ENCODE results near the gene IPCEF1. TPM values are rescaled to one million over a fixed set of nuclear protein-coding genes. Genes with fewer than 3 reads are reported as not detected.

Gene IPCEF1
- total RNA-seq, 1 experiment from 2014 or later = 0.28 TPM

DNA sequence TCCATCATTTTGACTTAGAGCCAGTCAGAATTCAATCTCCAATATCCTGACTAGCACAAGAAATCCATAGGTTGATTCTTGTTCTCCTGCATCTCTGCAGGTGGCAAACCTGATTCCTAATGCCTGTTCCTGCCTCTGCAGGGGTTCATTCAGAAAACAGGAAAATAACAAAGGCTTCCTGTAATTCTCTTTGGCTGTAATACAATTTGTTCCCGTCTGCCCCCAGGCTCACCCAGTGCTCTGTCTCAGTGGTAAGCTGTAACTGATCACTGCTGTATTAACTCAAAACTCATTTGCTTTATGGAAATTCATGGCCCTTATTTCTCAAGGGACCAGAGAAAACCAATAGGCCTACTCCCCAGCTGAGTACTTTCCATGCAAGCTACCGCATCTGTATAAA lies 228.9 kb downstream of the IPCEF1 start:
- no peak for DNase-seq (ENCODE audit: low read depth, low spot score)
- ATAC-seq = no peak
- H3K4me3 ChIP-seq (ENCODE audit: low read depth in 2 of 2, low read length in 2 of 2) = no peak overlapping the region
- no peaks in the 10 kb centered on the region for H3K4me1 ChIP-seq (ENCODE audit: control insufficient read depth, insufficient read depth, low read length)
- intact Hi-C loops (cut with micrococcal nuclease; ENCODE audit: unreplicated experiment) (no loop called here), in situ Hi-C loops (cut with HindIII; ENCODE audit: low pct_unique_long_range_greater_than_20kb, low sequenced_read_pairs) (no loop called here)
- no peaks in the 10 kb centered on the region for H3K27me3 ChIP-seq (ENCODE audit: control insufficient read depth, insufficient read depth, low read length)
- ChIA-PET CTCF (no interaction called here), POLR2A (no interaction called here)
- TF ChIP-seq CTCF (IDR thresholded peaks at IDR 0.05) (no peak), SIN3A (IDR thresholded peaks at IDR 0.05; ENCODE audit: borderline replicate concordance, insufficient read depth, low read depth, low read length) (no peak), POLR2AphosphoS5 (IDR thresholded peaks at IDR 0.05; ENCODE audit: low read depth, low read length) (no peak), REST (IDR thresholded peaks at IDR 0.05; ENCODE audit: insufficient read depth in 1 of 2, low read depth in 2 of 2, low read length in 1 of 2) (no peak), TCF7L2 (IDR thresholded peaks at IDR 0.05; ENCODE audit: low read depth, low read length) (no peak)
- no peak overlapping the region for H3K27ac ChIP-seq (ENCODE audit: low read length)
- BruUV-seq (replicated peaks) = no TSS peak
- no peaks in the 10 kb centered on the region for H3K9me3 ChIP-seq (ENCODE audit: control insufficient read depth, insufficient read depth, low read depth, low read length)
- H3K36me3 ChIP-seq (ENCODE audit: control insufficient read depth, insufficient read depth, low read length) = no peaks in the 10 kb centered on the region

DNA sequence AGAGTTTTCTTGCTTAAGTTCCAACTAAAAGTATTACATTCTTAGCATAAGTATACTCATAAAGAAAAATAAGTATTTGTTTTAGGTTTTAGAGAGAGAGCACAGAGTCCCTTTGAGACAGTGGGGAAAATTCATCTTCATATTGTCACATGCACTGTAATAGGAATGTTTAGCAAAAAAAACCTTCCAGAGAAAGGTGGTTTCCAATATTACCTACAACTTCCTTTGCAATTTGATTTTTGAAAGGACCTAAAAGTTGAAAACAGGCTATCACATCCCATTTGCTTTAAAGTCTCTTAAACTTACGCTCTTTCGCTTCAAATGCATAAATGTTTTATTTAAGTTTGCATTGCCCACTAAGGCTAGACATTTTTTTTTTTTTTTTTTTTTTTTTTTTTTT lies 231.2 kb downstream of the IPCEF1 start:
- ChIA-PET POLR2A (no interaction called here), CTCF (no interaction called here)
- Histone ChIP-seq H3K4me1 (ENCODE audit: control insufficient read depth, insufficient read depth, low read length) (no peaks in the 10 kb centered on the region), H3K9me3 (ENCODE audit: control insufficient read depth, insufficient read depth, low read depth, low read length) (no peaks in the 10 kb centered on the region), H3K4me3 (ENCODE audit: low read depth in 2 of 2, low read length in 2 of 2) (no peak overlapping the region), H3K27me3 (ENCODE audit: control insufficient read depth, insufficient read depth, low read length) (no peaks in the 10 kb centered on the region), H3K36me3 (ENCODE audit: control insufficient read depth, insufficient read depth, low read length) (no peaks in the 10 kb centered on the region), H3K27ac (ENCODE audit: low read length) (no peak overlapping the region)
- TF ChIP-seq TCF7L2 (IDR thresholded peaks at IDR 0.05; ENCODE audit: low read depth, low read length) (no peak), REST (IDR thresholded peaks at IDR 0.05; ENCODE audit: insufficient read depth in 1 of 2, low read depth in 2 of 2, low read length in 1 of 2) (no peak), POLR2AphosphoS5 (IDR thresholded peaks at IDR 0.05; ENCODE audit: low read depth, low read length) (no peak), SIN3A (IDR thresholded peaks at IDR 0.05; ENCODE audit: borderline replicate concordance, insufficient read depth, low read depth, low read length) (no peak), CTCF (IDR thresholded peaks at IDR 0.05) (no peak)
- in situ Hi-C loops (cut with HindIII; ENCODE audit: low pct_unique_long_range_greater_than_20kb, low sequenced_read_pairs) = no loop called here
- intact Hi-C loops (cut with micrococcal nuclease; ENCODE audit: unreplicated experiment) = no loop called here
- BruUV-seq (replicated peaks) = no TSS peak
- DNase-seq (ENCODE audit: low read depth, low spot score) (no peak), ATAC-seq (no peak)
